Right lobe of liver (tissue), 4 donors: ENCODE measurements around the gene MAVS.

Experiments
- CTCF ChIP-seq, 4 donors: fragments of 200-600 bp in 3 of 4; fragments of 450-650 bp in 1 of 4; IDR thresholded peaks; one replicate each; pipeline versions ENCODE4 v1.5.1 to v1.8.0; 2016 to 2022; ENCODE audit warnings: antibody characterized with exemption in 4 of 4, mild to moderate bottlenecking in 2 of 4
- POLR2A ChIP-seq: fragments of 450-650 bp; IDR thresholded peaks from one replicate; pipeline ENCODE4 v1.6.1; 2017; ENCODE audit warnings: antibody characterized with exemption, mild to moderate bottlenecking
- donor health status: DM: no; HTN: no; CAD: no.
- donor health status: DM: no; HTN: no; CAD: no.
- donor health status: DM: no; HTN: yes; CAD: no.

DNA sequence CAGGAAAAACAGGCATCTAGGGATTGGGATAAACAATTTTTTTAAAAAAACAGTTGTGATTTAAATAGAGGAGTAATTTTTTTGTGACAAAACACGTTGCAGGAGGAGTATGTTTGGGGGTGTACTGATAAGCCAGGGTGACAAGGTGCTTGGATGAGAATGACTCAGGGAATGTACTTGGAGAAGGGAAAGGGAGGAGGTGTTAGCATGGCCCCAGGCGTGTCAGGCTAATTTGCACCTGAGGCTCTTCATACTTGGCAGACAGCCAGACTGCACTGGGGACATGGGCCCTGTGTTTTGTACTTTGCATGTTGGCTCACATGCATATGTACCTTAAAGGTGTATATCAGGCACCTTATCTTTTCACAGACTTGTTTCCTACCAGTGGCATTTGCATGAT lies 65.3 kb downstream of the MAVS start:
- TF ChIP-seq CTCF (IDR thresholded peaks at IDR 0.05) = no peak
- TF ChIP-seq POLR2A = no peak
